GM19438 (cell line): ENCODE measurements around the gene FLACC1.

Experiments
- ATAC-seq: cut with Tn5 transposase; IDR thresholded peaks from one replicate; pipeline ENCODE4 v1.9.1; 2021; ENCODE audit warnings: low read depth; ENCODE audit not compliant: unreplicated experiment

The FLACC1 gene

GRCh38 chr2:201280191-201281040 lies 76.7 kb downstream of the FLACC1 start:
- no peak for ATAC-seq

DNA sequence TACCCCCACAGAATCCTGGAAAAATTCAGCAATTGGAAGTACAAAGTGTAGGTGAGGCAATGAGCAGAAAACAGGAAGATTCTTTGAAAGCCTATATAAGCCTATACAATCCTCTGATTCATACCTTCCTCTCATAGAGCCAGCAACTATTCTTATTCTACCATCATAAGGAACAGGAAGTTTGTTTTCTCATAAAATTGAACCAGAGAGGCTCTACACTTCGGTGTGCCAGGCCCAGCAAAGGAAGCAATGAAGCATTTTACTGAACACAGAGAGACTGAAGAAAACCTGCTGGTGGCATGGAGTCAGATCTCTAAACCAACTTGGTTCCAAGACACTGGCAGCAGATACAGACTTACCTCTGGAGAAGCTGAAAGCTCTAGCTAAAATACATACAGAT lies 78.1 kb downstream of the FLACC1 start:
- no peak for ATAC-seq

DNA sequence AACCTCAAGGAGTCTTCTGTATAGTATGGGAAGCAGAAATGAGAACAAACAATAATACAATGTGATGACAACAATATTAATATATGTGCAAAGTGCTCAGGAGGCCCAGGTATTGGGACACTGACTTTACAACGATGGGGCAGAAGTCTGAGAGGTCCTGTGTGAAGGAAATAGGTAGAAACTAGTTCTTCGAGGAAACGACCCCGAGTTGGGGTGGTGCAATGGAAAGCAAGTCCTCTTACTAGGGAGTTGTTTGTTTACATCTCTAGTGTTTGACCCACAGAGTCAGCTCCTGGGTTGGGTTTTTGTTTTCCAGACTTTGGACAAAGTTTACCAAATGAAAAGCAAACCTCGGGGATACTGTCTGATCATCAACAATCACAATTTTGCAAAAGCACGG lies 80.6 kb downstream of the FLACC1 start:
- no peak for ATAC-seq

- ATAC-seq, result no peak
Observed at GRCh38 chr2:201275990-201276389, 81.2 kb downstream of the FLACC1 start.

- ATAC-seq, result no peak
Observed at GRCh38 chr2:201275069-201275468, 82.1 kb downstream of the FLACC1 start.

DNA sequence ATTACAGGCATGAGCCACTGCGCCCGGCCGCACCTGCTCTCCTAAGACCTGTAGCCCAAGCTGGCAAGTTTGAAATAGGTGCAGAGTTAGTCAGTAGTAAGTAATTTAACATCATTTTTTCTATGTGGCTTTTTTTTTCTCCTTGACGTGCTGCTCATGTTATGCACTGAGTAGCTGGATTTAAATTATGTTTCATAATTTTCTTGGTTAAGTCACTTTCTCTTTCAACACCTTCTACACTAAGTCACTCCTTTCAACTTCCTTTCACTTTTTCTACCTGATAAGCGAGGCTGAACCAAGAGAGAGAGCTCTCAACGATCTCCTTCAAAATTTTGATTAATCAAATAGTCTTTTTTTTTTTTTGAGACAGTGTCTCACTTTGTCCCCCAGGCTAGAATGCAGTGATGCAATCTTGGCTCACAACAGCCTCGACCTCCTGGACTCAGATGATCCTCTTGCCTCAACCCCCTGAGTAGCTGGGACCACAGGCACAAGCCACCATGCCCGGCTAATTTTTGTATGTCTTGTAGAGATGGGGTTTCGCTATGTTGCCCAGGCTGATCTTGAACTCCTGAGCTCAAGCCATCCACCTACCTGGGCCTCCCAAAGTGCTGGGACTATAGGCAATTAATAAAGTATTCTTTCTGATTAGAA lies 83.7 kb downstream of the FLACC1 start:
- ATAC-seq, result no peak

- no peak for ATAC-seq
Observed at GRCh38 chr2:201271917-201272316, 85.2 kb downstream of the FLACC1 start.

DNA sequence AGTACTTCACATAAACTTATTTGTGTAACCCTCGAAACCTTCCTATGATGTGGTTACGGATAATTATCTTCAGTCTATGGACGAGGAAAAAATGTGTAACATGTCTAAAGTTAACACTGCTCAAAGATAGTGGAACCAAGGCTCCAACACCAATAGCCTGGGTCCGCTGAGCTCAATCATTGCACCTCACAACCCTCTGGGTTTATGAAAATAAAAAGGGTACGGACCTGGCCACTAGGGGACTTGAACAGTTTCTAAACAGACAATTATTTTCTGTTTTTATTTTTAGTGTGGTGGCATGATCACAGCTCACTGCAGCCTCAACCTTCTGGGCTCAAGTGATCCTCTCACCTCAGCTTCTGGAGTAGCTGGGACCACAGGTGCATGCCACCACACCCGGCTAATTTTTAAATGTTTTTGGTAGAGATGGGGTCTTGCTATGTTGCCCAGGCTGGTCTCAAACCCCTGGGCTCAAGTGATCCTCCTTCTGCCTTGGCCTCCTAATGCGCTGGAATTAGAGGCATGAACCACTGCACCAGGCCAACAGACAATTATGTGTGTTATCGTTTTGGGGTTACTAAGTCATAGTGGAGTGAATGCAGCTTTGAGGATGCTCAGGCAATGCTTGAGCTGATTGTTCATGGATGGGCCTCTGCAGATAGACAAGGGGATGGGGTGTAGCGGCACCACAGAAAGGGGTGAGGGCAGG lies 86.7 kb downstream of the FLACC1 start:
- no peak for ATAC-seq

DNA sequence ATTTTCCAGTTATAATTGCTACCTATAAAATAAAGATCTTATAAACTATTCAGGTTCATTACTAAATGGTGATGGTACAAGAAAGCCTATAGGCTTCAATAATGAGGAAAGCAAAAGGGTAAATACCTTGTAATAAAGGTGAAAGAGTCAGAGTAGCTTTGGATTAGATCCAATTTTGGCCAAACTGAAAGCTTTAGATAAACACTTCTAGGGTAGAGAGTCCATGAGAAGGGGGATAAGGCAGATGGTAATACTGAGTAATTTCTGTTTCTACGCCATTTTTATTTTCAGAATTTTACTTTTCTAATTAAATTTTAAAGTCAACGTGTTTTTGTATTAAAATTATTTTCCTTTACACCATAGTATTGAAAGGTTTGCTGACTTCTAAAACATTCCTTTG lies 87.4 kb downstream of the FLACC1 start:
- ATAC-seq, result no peak

GRCh38 chr2:201267278-201268030 lies 89.7 kb downstream of the FLACC1 start:
- no peak for ATAC-seq

DNA sequence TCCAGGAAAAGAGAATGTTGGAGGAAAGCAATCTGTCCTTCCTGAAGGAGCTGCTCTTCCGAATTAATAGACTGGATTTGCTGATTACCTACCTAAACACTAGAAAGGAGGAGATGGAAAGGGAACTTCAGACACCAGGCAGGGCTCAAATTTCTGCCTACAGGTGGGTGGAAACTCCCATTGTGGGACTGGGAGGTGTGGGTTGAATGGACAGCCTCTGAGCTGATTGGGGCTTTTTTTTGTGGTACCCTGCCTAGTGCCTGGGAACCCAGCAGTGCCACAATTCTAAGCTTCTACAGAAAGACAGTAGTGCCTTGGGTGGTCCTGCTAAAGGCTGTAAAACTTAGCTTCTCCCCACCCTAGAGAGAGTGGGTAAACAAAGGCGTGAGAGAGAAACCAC lies 90.5 kb downstream of the FLACC1 start:
- ATAC-seq, result no peak

DNA sequence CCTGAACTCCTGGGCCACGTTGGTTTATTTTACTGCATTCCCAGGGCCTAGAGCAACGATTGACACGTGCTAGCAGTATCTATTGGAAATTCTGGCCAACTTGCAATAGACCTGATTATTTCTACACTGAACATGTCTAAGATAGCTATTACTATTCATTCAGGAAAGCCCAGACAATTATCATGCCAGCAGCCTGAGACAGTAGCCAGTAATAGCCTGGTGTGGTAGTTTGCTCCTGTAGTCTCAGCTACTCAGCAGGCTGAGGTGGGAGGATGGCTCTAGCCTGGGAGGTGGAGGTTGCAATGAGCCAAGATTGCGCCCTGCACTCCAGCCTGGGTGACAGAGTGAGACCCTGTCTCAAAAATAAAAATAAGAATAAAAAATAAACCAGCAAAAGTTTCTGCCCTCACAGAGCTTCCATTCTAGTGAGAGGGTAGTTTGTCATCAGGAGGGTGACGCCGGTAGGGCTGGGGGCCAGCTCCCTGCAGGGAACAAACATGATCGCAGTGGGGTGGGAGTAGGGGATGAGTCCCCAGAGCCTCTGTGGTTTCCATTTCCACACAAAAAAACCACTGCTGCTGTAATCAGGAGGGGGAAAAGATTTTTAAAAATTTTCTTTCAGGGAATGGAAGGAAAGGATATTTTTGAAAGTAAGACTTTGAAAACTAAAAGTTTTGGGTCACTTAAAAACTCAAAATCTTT lies 92.5 kb downstream of the FLACC1 start:
- ATAC-seq, result no peak

- no peak for ATAC-seq
Observed at GRCh38 chr2:201263779-201264178, 93.4 kb downstream of the FLACC1 start.

GRCh38 chr2:201262718-201263117 lies 94.4 kb downstream of the FLACC1 start:
- ATAC-seq, result no peak

- no peak for ATAC-seq
Observed at GRCh38 chr2:201261906-201262305, 95.2 kb downstream of the FLACC1 start.

GRCh38 chr2:201261471-201261870 lies 95.7 kb downstream of the FLACC1 start:
- no peak for ATAC-seq

GRCh38 chr2:201260302-201260800 lies 96.8 kb downstream of the FLACC1 start, which contains the start of gene CASP8:
Gene CASP8, plus strand, starts transcription at chr2:201260536. Its CDS starts 5,951 bp downstream, at chr2:201266487.
- ATAC-seq, result no peak

GRCh38 chr2:201258666-201259615 lies 98.2 kb downstream of the FLACC1 start:
- peak; percentile 14 for ATAC-seq
